Natural killer cell treated with Interleukin-12 subunit alpha and Interleukin-12 subunit beta and Interleukin-15 and Interleukin-18, amount 100 ng/mL, for 72 hours (primary cell): Measurements from ENCODE around the gene PLEKHG7. TPM values are rescaled to one million over a fixed set of nuclear protein-coding genes. Genes with fewer than 3 reads are reported as not detected.

Experiments
- ATAC-seq, 2 donors: fragments of 150-1000 bp; cut with Tn5 transposase in 1 of 2; sonication (Bioruptor Pico), chemical (Tn5 transposase) in 1 of 2; 2 replicates each; pipeline ENCODE4 v1.10.0; 2021
- DNase-seq: peaks from one replicate; pipeline ENCODE4 v3.0.0; 2022; ENCODE audit warnings: low spot score
- H3K27ac Mint-ChIP-seq, 2 donors: 1 replicate in 1 of 2; 2 replicates in 1 of 2; pipeline ENCODE4 v1.8.0; 2022; ENCODE audit warnings: mixed read lengths in 2 of 2, mild to moderate bottlenecking in 1 of 2, moderate library complexity in 1 of 2
- H3K27me3 Mint-ChIP-seq, 2 donors: 1 replicate in 1 of 2; 2 replicates in 1 of 2; pipeline ENCODE4 v1.8.0; 2022; ENCODE audit warnings: mixed read lengths in 2 of 2
- H3K36me3 Mint-ChIP-seq: one replicate; pipeline ENCODE4 v1.8.0; 2022; ENCODE audit warnings: mixed read lengths
- H3K4me1 Mint-ChIP-seq, 2 donors: 1 replicate in 1 of 2; 2 replicates in 1 of 2; pipeline ENCODE4 v1.8.0; 2022; ENCODE audit warnings: low read depth in 2 of 2, mixed read lengths in 2 of 2, mild to moderate bottlenecking in 1 of 2
- H3K4me3 Mint-ChIP-seq: one replicate; pipeline ENCODE4 v1.8.0; 2022; ENCODE audit warnings: mixed read lengths
- H3K9me3 Mint-ChIP-seq: 2 replicates; pipeline ENCODE4 v1.8.0; 2022; ENCODE audit warnings: mixed read lengths
- total RNA-seq, 2 donors: library from RNA; stranded (reverse); gene quantifications; one replicate each; pipeline ENCODE4 v1.2.3, GENCODE V29; 2022

PLEKHG7 gene
- total RNA-seq, 2 donors from 2014 or later: not detected

DNA sequence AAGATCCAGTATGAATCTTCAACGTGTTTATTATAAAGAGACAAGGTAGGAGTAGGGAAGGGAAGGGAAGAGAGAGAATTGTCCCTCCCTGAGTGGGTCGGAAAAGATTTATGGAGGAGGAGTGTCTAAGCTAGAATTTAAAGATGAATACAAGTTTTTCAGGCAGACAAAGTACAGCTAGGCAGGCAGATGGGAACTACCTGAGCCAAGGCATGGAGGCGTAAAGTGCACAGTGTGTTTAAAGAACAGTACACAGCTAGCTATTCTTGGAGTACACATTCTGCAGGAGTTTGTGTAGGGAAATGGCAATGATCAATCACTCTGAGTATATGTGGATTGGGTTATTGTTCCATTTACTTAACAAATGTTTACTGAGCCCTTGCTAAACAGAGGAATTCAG lies 20.1 kb downstream of the PLEKHG7 start:
- Mint-ChIP-seq H3K27ac (no peak overlapping the region), H3K27me3 (peaks cover 12 to 32% of the 10 kb centered on the region in 2 donors), H3K36me3 (peaks cover 10% of the 10 kb centered on the region), H3K4me1 (no peaks in the 10 kb centered on the region), H3K4me3 (no peak overlapping the region), H3K9me3 (peaks cover 7% of the 10 kb centered on the region)
- DNase-seq (no peak), ATAC-seq (no peak)

- H3K4me3 Mint-ChIP-seq: no peak overlapping the region
- H3K4me1 Mint-ChIP-seq: no peaks in the 10 kb centered on the region
- no peak overlapping the region for H3K27ac Mint-ChIP-seq
- peaks cover 15 to 24% of the 10 kb centered on the region in 2 donors for H3K27me3 Mint-ChIP-seq
- no peak for DNase-seq
- ATAC-seq: no peak
- H3K36me3 Mint-ChIP-seq: peaks cover 10% of the 10 kb centered on the region
- H3K9me3 Mint-ChIP-seq: peaks cover 7% of the 10 kb centered on the region
These were observed 24.1 kb downstream of the PLEKHG7 start for GRCh38 chr12:92726850-92727249.

GRCh38 chr12:92729773-92730305 lies 27.1 kb downstream of the PLEKHG7 start:
- H3K36me3 Mint-ChIP-seq: peaks cover 5% of the 10 kb centered on the region
- H3K4me1 Mint-ChIP-seq: no peaks in the 10 kb centered on the region
- no peak for ATAC-seq
- H3K27me3 Mint-ChIP-seq: peaks cover 14 to 19% of the 10 kb centered on the region in 2 donors
- no peak overlapping the region for H3K27ac Mint-ChIP-seq
- DNase-seq: no peak
- H3K4me3 Mint-ChIP-seq: no peak overlapping the region
- H3K9me3 Mint-ChIP-seq: peaks cover 4% of the 10 kb centered on the region

DNA sequence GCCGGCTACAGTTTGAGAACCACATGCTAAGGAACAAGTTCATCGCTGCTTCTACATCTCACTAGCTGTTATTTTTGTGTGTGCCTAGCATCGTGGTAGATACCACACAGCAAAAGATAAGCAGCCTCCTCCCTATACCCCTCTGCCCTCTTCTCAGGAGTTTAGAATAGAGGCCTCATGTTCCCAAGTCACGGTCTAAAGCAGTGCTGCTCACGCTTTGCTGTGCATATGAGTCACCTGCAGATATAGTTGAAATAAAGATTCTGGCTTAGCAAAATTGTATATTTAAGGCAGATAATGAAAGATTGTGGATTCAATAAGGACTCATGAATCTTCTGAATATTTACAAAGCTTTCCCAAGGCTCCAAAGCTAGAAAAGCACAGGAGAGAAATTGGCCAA lies 28.0 kb downstream of the PLEKHG7 start:
- DNase-seq (no peak), ATAC-seq (no peak)
- H3K4me3 Mint-ChIP-seq: no peak overlapping the region
- H3K27ac Mint-ChIP-seq: no peak overlapping the region
- no peaks in the 10 kb centered on the region for H3K36me3 Mint-ChIP-seq
- H3K4me1 Mint-ChIP-seq: no peaks in the 10 kb centered on the region
- H3K9me3 Mint-ChIP-seq: no peaks in the 10 kb centered on the region
- peaks cover 11 to 14% of the 10 kb centered on the region in 2 donors for H3K27me3 Mint-ChIP-seq

- no peak for ATAC-seq
- Mint-ChIP-seq H3K4me1 (no peaks in the 10 kb centered on the region), H3K27ac (no peak overlapping the region), H3K9me3 (no peaks in the 10 kb centered on the region), H3K36me3 (no peaks in the 10 kb centered on the region), H3K27me3 (peaks cover 11% of the 10 kb centered on the region in 2 donors), H3K4me3 (no peak overlapping the region)
- no peak for DNase-seq
These were observed 29.4 kb downstream of the PLEKHG7 start for GRCh38 chr12:92732216-92732615.

DNA sequence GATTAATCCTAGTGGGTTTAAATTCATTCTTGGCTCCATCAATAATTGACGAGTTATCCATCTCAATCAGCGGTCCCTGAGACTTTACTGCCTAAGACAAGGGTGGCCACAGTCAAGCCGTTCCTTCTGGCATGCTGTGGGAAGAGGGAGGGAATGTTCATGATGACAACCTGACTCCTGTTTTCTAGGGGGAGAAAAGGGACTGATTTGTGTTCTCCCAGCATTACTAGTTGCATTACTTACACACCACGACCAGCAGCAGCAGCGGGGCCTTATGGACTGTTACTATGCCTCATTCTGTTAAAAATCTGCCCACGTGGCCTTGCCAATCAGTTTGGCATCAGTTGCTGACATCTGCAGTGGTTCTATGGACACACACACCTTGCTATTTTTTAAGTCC lies 29.9 kb downstream of the PLEKHG7 start:
- ATAC-seq (no peak), DNase-seq (no peak)
- Mint-ChIP-seq H3K27ac (no peak overlapping the region), H3K9me3 (no peaks in the 10 kb centered on the region), H3K36me3 (no peaks in the 10 kb centered on the region), H3K4me1 (no peaks in the 10 kb centered on the region), H3K27me3 (peaks cover 11% of the 10 kb centered on the region in 2 donors), H3K4me3 (no peak overlapping the region)

DNA sequence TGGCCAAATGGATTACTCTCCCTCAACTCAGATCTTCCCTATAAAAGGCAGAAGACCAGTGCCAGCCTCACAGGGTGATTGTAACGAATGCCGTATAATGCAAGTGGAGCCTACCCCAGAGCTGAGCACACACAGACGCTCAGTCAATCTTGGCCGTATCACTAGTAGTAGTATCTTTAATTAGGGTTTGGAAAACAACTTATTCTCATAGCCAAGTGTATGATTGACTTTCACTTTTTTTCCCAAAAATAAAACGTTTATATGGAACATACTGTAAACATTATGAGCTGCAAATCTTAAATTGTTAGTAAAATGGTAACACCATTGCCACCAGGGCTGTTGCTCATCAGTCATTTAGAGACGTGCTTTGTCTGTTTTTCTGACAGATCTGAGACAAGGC lies 30.4 kb downstream of the PLEKHG7 start:
- Mint-ChIP-seq H3K4me3 (no peak overlapping the region), H3K9me3 (no peaks in the 10 kb centered on the region), H3K27me3 (peaks cover 11% of the 10 kb centered on the region in 2 donors), H3K27ac (no peak overlapping the region), H3K36me3 (no peaks in the 10 kb centered on the region), H3K4me1 (no peaks in the 10 kb centered on the region)
- DNase-seq: no peak
- no peak for ATAC-seq

- H3K36me3 Mint-ChIP-seq: no peaks in the 10 kb centered on the region
- H3K27me3 Mint-ChIP-seq: peaks cover 11% of the 10 kb centered on the region in 2 donors
- ATAC-seq (no peak), DNase-seq (no peak)
- no peak overlapping the region for H3K4me3 Mint-ChIP-seq
- no peak overlapping the region for H3K27ac Mint-ChIP-seq
- no peaks in the 10 kb centered on the region for H3K9me3 Mint-ChIP-seq
- no peaks in the 10 kb centered on the region for H3K4me1 Mint-ChIP-seq
These were observed 30.9 kb downstream of the PLEKHG7 start for GRCh38 chr12:92733661-92734060.

DNA sequence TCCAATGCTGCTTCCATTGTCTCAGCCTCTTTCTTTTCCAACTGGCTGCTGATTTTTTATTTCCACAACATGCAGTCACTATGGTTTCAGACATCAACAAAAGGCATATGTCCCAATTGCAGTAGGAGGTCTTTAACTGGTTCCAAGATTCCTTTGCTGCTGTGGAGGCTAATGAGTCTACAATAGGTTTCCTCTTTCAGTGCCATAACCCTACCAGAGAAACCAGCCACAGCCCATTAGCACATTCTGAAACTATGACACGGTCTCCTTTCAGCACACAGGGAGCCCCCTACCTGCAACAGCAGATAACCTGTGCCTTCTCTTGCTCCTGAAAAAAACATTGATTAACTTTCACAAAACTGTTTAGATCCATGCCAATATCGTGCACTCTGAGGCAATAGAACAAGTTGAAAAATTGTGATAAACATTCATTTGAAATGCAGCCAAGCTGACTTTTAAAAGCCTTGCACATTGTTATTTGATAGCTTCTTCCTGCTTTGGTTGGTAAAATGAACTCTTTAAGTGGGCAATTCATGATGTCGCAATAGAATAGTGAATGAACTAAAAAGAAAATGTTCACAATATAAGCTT lies 32.4 kb downstream of the PLEKHG7 start:
- Mint-ChIP-seq H3K27me3 (peaks cover 11% of the 10 kb centered on the region in 2 donors), H3K4me1 (no peaks in the 10 kb centered on the region), H3K36me3 (no peaks in the 10 kb centered on the region), H3K9me3 (no peaks in the 10 kb centered on the region), H3K4me3 (no peak overlapping the region), H3K27ac (no peak overlapping the region)
- no peak for DNase-seq
- ATAC-seq: no peak

DNA sequence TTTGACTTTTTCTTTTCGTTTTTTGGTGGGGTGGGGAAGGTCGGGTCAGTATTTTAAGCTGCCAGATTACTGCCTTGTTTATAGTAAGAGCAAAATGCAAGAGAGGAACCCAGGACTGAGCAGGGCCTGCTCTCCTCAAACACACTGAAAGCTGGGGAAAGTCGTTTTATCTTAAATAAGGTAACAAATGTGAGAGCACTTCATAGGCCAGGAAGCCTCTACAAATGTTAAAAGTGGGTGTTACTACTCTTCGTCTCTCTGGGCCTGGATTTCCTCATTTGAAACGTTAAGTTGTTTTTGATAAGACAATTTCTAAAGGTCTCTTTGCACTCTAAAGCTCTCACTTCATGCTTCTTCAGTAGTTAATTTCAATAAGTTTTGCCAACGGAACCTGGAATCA lies 33.8 kb downstream of the PLEKHG7 start:
- Mint-ChIP-seq H3K4me3 (no peak overlapping the region), H3K9me3 (no peaks in the 10 kb centered on the region), H3K27me3 (peaks cover 8 to 11% of the 10 kb centered on the region in 2 donors), H3K36me3 (no peaks in the 10 kb centered on the region), H3K27ac (no peak overlapping the region), H3K4me1 (no peaks in the 10 kb centered on the region)
- DNase-seq (no peak), ATAC-seq (no peak)

- DNase-seq (no peak), ATAC-seq (no peak)
- H3K9me3 Mint-ChIP-seq: no peaks in the 10 kb centered on the region
- H3K4me3 Mint-ChIP-seq: no peak overlapping the region
- no peaks in the 10 kb centered on the region for H3K4me1 Mint-ChIP-seq
- no peaks in the 10 kb centered on the region for H3K36me3 Mint-ChIP-seq
- H3K27me3 Mint-ChIP-seq: peaks cover 13 to 15% of the 10 kb centered on the region in 2 donors
- H3K27ac Mint-ChIP-seq: no peak overlapping the region
These were observed 35.4 kb downstream of the PLEKHG7 start for GRCh38 chr12:92737855-92738850.

DNA sequence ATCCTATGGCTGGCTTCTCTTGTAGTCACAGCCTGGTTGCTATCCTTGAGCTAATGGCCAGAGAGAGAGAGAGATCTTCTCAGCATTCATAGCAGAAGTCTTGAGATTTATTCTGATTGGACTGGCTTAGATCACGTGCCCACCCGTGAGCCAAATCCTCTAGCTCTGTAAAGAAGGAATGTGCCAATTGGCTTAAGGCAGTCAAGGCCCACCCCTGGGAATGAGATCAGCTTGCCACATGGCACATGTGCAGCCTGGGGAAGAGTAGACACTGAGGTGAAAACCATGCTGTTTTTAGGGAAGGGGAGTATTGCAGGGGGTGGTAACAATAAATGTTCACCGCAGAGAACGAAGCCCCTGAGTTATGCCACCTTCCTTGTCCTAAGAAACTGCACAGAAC lies 36.3 kb downstream of the PLEKHG7 start:
- Mint-ChIP-seq H3K27ac (no peak overlapping the region), H3K4me3 (no peak overlapping the region), H3K27me3 (peaks cover 11 to 16% of the 10 kb centered on the region in 2 donors), H3K4me1 (no peaks in the 10 kb centered on the region), H3K9me3 (no peaks in the 10 kb centered on the region), H3K36me3 (no peaks in the 10 kb centered on the region)
- DNase-seq (no peak), ATAC-seq (no peak)

- H3K36me3 Mint-ChIP-seq: no peaks in the 10 kb centered on the region
- peaks cover 5 to 6% of the 10 kb centered on the region in 2 donors for H3K27me3 Mint-ChIP-seq
- no peak overlapping the region for H3K27ac Mint-ChIP-seq
- no peaks in the 10 kb centered on the region for H3K4me1 Mint-ChIP-seq
- H3K9me3 Mint-ChIP-seq: no peaks in the 10 kb centered on the region
- no peak for ATAC-seq
- H3K4me3 Mint-ChIP-seq: no peak overlapping the region
- no peak for DNase-seq
These were observed 37.6 kb downstream of the PLEKHG7 start for GRCh38 chr12:92740411-92740810.

- DNase-seq: no peak
- H3K27ac Mint-ChIP-seq: no peak overlapping the region
- no peak overlapping the region for H3K4me3 Mint-ChIP-seq
- no peaks in the 10 kb centered on the region for H3K36me3 Mint-ChIP-seq
- no peaks in the 10 kb centered on the region for H3K4me1 Mint-ChIP-seq
- H3K27me3 Mint-ChIP-seq: peaks cover 5 to 8% of the 10 kb centered on the region in 2 donors
- H3K9me3 Mint-ChIP-seq: no peaks in the 10 kb centered on the region
- no peak for ATAC-seq
These were observed 40.2 kb downstream of the PLEKHG7 start for GRCh38 chr12:92743026-92743425.
